Panc1 (cell line): ENCODE results near the gene RAI14. TPM values are rescaled to one million over a fixed set of nuclear protein-coding genes. Genes with fewer than 3 reads are reported as not detected.

ENCODE experiments used
- ATAC-seq: fragments of 200-7000 bp; cut with Tn5 transposase; 2 replicates; pipeline ENCODE4 v1.9.1; 2020; ENCODE audit warnings: mild to moderate bottlenecking, moderate library complexity
- BruUV-seq: library from RNA; stranded (reverse); fragments of 400-500 nt; replicated peaks from 2 replicates; lab custom pipeline; 2021; lab: Mats Ljungman, UMichigan
- CTCF ChIA-PET: fragments of 300-600 bp; sonication (Branson Sonifier 250); formaldehyde crosslinking; loops from one replicate; lab custom pipeline; 2022; ENCODE audit warnings: antibody characterized with exemption; lab: Charles Lee
- POLR2A ChIA-PET: fragments of 300-600 bp; sonication (Branson Sonifier 250); formaldehyde crosslinking; loops from one replicate; lab custom pipeline; 2022; ENCODE audit warnings: antibody characterized with exemption; lab: Charles Lee
- DNase-seq: peaks from one replicate; pipeline ENCODE4 v3.0.0-alpha.2; 2010; ENCODE audit warnings: low read depth, low spot score
- H3K27ac ChIP-seq: 2 replicates; pipeline ENCODE4 v1.5.1; 2011; ENCODE audit warnings: mild to moderate bottlenecking, low read length, inconsistent platforms
- H3K27me3 ChIP-seq: fragments of 200-500 bp; sonication (Bioruptor generic); 2 replicates; pipeline ENCODE4 v1.6.0; 2014; ENCODE audit warnings: low read length, inconsistent platforms; ENCODE audit not compliant: control insufficient read depth, insufficient read depth
- H3K36me3 ChIP-seq: fragments of 200-500 bp; sonication (Bioruptor generic); 2 replicates; pipeline ENCODE4 v1.5.1; 2014; ENCODE audit warnings: inconsistent platforms, mild to moderate bottlenecking, low read length, moderate library complexity; ENCODE audit not compliant: control insufficient read depth, insufficient read depth
- H3K4me1 ChIP-seq: 2 replicates; pipeline ENCODE4 v1.5.1; 2011; ENCODE audit warnings: inconsistent platforms, mild to moderate bottlenecking, low read length, moderate library complexity; ENCODE audit not compliant: control insufficient read depth, insufficient read depth
- H3K4me3 ChIP-seq, 2 experiments: 2 replicates each; pipeline ENCODE4 v1.5.1; 2011 to 2012; ENCODE audit warnings: low read depth in 2 of 2, low read length in 2 of 2, mild to moderate bottlenecking in 2 of 2, inconsistent platforms in 1 of 2, moderate library complexity in 1 of 2
- H3K9me3 ChIP-seq: fragments of 200-500 bp; sonication (Bioruptor generic); 2 replicates; pipeline ENCODE4 v1.5.1; 2014; ENCODE audit warnings: low read depth, mild to moderate bottlenecking, inconsistent platforms, low read length, moderate library complexity; ENCODE audit not compliant: control insufficient read depth, insufficient read depth
- POLR2AphosphoS5 ChIP-seq: IDR thresholded peaks from 2 replicates; pipeline ENCODE4 v1.6.1; 2012; ENCODE audit warnings: mild to moderate bottlenecking, low read depth, low read length, moderate library complexity
- SIN3A ChIP-seq: IDR thresholded peaks from 2 replicates; pipeline ENCODE4 v1.6.1; 2012; ENCODE audit warnings: low read depth, mild to moderate bottlenecking, low read length, moderate library complexity, borderline replicate concordance; ENCODE audit not compliant: insufficient read depth
- TCF7L2 ChIP-seq: IDR thresholded peaks from 2 replicates; pipeline ENCODE4 v1.6.1; 2011; ENCODE audit warnings: mild to moderate bottlenecking, low read depth, low read length, inconsistent platforms
- in situ Hi-C: cut with HindIII; loops from 2 replicates; pipeline ENCODE4 v1.10.0; 2016; ENCODE audit warnings: low sequenced_read_pairs, low pct_unique_long_range_greater_than_20kb
- intact Hi-C: fragments of 100-400 bp; cut with micrococcal nuclease; formaldehyde crosslinking; loops from one replicate; pipeline ENCODE4 v1.10.0; 2022; ENCODE audit not compliant: unreplicated experiment
- total RNA-seq: library from RNA; stranded (reverse); gene quantifications from one replicate; pipeline ENCODE4 v1.2.1, GENCODE V29; 2021; ENCODE audit not compliant: unreplicated experiment
- TF ChIP-seq, protein P1 (sequence below): fragments of 450-650 bp; IDR thresholded peaks from 2 replicates; pipeline ENCODE4 v1.5.1; 2017; ENCODE audit warnings: mild to moderate bottlenecking
- TF ChIP-seq, protein P2 (sequence below), 2 experiments: IDR thresholded peaks; 2 replicates each; pipeline ENCODE4 v1.6.1; 2011 to 2012; ENCODE audit warnings: low read depth in 2 of 2, control low read depth in 1 of 2, low read length in 1 of 2, mild to moderate bottlenecking in 1 of 2, moderate library complexity in 1 of 2; ENCODE audit not compliant: insufficient read depth in 1 of 2

The RAI14 gene
- total RNA-seq, 1 experiment from 2014 or later: 18.5 TPM

DNA sequence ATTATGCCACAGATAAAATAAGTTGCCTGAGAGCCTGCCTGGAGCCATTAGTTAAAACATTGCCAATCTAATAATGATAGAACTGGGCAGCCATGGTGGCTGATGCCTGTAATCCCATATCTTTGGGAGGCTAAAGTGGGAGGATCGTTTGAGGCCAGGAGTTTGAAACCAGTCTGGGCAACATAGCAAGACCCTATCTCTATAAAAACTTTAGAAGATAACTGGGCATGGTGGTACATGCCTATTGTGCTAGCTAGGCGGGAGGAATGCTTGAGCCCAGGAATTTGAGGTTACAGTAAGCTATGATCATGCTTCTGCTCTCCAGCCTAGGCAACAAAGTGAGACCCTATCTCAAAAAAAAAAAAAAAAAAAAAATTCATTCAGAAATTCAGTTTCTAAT lies 52.6 kb downstream of the RAI14 start:
- no peaks in the 10 kb centered on the region for H3K9me3 ChIP-seq
- ChIA-PET POLR2A (interaction anchor here (0.6 kb wide), 1 partner anchor 13 kb away, joined by 9 read pairs; no protein-coding TSS in a partner anchor), CTCF (interaction anchor here (0.7 kb wide), 1 partner anchor 119 kb away, joined by 8 read pairs; no protein-coding TSS in a partner anchor)
- in situ Hi-C loops (no loop called here), intact Hi-C loops (no loop called here)
- TF ChIP-seq, protein P1, sequence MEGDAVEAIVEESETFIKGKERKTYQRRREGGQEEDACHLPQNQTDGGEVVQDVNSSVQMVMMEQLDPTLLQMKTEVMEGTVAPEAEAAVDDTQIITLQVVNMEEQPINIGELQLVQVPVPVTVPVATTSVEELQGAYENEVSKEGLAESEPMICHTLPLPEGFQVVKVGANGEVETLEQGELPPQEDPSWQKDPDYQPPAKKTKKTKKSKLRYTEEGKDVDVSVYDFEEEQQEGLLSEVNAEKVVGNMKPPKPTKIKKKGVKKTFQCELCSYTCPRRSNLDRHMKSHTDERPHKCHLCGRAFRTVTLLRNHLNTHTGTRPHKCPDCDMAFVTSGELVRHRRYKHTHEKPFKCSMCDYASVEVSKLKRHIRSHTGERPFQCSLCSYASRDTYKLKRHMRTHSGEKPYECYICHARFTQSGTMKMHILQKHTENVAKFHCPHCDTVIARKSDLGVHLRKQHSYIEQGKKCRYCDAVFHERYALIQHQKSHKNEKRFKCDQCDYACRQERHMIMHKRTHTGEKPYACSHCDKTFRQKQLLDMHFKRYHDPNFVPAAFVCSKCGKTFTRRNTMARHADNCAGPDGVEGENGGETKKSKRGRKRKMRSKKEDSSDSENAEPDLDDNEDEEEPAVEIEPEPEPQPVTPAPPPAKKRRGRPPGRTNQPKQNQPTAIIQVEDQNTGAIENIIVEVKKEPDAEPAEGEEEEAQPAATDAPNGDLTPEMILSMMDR: no peak
- no peak for TF ChIP-seq POLR2AphosphoS5
- no peak for TF ChIP-seq SIN3A
- TF ChIP-seq TCF7L2: no peak
- TF ChIP-seq, protein P2, sequence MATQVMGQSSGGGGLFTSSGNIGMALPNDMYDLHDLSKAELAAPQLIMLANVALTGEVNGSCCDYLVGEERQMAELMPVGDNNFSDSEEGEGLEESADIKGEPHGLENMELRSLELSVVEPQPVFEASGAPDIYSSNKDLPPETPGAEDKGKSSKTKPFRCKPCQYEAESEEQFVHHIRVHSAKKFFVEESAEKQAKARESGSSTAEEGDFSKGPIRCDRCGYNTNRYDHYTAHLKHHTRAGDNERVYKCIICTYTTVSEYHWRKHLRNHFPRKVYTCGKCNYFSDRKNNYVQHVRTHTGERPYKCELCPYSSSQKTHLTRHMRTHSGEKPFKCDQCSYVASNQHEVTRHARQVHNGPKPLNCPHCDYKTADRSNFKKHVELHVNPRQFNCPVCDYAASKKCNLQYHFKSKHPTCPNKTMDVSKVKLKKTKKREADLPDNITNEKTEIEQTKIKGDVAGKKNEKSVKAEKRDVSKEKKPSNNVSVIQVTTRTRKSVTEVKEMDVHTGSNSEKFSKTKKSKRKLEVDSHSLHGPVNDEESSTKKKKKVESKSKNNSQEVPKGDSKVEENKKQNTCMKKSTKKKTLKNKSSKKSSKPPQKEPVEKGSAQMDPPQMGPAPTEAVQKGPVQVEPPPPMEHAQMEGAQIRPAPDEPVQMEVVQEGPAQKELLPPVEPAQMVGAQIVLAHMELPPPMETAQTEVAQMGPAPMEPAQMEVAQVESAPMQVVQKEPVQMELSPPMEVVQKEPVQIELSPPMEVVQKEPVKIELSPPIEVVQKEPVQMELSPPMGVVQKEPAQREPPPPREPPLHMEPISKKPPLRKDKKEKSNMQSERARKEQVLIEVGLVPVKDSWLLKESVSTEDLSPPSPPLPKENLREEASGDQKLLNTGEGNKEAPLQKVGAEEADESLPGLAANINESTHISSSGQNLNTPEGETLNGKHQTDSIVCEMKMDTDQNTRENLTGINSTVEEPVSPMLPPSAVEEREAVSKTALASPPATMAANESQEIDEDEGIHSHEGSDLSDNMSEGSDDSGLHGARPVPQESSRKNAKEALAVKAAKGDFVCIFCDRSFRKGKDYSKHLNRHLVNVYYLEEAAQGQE (IDR thresholded peaks at IDR 0.05; ENCODE audit: insufficient read depth in 1 of 2, low read depth in 2 of 2, low read length in 1 of 2): no peak
- no peak overlapping the region for H3K27ac ChIP-seq
- H3K36me3 ChIP-seq: no peaks in the 10 kb centered on the region
- BruUV-seq: no TSS peak
- ATAC-seq (no peak), DNase-seq (no peak)
- no peak overlapping the region for H3K4me3 ChIP-seq
- no peaks in the 10 kb centered on the region for H3K27me3 ChIP-seq
- no peaks in the 10 kb centered on the region for H3K4me1 ChIP-seq

DNA sequence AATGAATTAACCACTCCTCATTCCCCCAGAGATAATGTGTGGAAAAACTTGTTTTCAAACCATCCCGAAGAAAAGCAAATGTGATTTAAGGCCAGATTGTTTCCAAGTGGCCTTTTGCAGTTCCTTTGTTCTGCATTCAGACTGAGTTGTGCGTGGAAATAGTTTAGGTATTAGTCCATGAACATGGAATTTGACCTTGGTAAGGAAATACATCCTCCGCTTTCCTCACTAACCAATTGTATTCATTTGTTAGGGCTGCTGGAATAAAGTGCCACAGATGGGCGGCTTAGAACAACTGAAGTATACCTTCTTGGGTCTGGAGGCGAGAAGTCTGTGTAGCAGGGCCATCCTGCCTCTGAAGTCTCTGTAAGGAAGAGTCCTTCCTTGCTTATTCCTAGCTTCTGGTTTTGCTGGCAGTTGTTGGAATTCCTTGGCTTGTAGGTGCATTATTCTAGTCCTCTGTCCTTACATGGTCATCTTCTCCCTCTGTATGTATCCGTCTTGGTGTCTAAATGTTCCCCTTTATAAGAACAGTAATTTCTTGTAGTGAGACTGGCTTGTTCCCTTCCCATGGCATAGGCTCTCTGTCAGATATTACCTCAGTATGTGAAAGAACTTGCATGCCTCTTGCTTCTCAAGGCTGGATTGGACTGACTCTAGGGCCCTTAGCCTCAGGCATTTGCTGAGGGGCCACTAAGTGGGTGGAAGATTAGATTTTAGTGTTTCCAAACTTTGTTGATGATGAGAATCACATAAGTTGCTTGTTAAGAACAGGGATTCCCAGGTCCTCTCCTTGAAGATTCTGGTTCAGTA lies 53.9 kb downstream of the RAI14 start:
- no TSS peak for BruUV-seq
- CTCF ChIA-PET: no interaction called here
- intact Hi-C loops: no loop called here
- POLR2A ChIA-PET: no interaction called here
- H3K27ac ChIP-seq: no peak overlapping the region
- no peak overlapping the region for H3K4me3 ChIP-seq
- no peaks in the 10 kb centered on the region for H3K4me1 ChIP-seq
- no peaks in the 10 kb centered on the region for H3K36me3 ChIP-seq
- TF ChIP-seq, protein P1: no peak
- TF ChIP-seq, protein P2 (IDR thresholded peaks at IDR 0.05; ENCODE audit: insufficient read depth in 1 of 2, low read depth in 2 of 2, low read length in 1 of 2): no peak
- TF ChIP-seq SIN3A (no peak), POLR2AphosphoS5 (no peak), TCF7L2 (no peak)
- ATAC-seq: no peak
- H3K27me3 ChIP-seq: no peaks in the 10 kb centered on the region
- in situ Hi-C loops: no loop called here
- no peaks in the 10 kb centered on the region for H3K9me3 ChIP-seq
- DNase-seq: no peak
